ENCODE measurements around the gene DYNLT4. TPM values are rescaled to one million over a fixed set of nuclear protein-coding genes. Genes with fewer than 3 reads are reported as not detected.
A peak's percentile ranks its signal among the peaks of the same experiment; 100 is the strongest.

DYNLT4 gene
- total and polyA plus RNA-seq, 2 of the 13 experiments (the other 11 are each of a cell fraction or from before 2014, with no cell fraction given): 0.77 TPM; not detected in 1

DNA sequence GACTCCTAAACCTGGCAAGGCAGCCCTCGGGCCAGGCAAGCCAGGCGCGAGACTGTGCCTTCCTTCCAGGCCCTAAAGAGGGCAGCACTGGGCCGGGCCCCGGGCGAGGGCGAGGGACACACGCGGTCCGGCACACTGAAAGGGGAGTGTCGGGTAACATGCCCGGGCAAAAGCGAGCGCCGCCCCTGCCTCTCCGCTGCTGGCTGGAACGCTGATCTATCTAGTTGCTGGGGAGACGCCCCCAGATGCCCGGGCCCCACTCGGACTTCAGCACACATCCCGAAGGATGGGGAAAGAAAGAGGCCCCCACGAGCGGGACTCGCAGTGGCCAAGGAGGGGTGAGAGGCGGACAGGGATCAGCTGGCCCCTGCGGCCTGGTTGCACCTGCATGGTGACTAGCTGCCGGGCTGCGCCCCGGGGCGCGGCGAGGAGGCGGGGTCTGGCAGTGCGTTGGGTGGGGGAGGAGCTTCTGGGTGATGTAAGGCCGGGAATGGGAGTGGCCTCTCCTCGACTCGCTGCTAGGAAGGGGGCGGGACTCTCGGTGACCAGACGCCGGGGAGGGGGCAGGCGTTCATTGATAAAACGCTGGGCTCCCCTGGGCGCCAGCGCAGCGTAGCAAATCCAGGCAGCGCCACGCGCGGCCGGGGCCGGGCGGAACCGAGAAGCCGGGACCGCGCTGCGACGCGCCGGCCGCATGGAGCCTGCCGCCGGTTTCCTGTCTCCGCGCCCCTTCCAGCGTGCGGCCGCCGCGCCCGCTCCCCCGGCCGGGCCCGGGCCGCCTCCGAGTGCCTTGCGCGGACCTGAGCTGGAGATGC is 7.2 kb downstream of the DYNLT4 start, which contains the start of gene PLK3 (continued):
- TF ChIP-seq, protein P1, sequence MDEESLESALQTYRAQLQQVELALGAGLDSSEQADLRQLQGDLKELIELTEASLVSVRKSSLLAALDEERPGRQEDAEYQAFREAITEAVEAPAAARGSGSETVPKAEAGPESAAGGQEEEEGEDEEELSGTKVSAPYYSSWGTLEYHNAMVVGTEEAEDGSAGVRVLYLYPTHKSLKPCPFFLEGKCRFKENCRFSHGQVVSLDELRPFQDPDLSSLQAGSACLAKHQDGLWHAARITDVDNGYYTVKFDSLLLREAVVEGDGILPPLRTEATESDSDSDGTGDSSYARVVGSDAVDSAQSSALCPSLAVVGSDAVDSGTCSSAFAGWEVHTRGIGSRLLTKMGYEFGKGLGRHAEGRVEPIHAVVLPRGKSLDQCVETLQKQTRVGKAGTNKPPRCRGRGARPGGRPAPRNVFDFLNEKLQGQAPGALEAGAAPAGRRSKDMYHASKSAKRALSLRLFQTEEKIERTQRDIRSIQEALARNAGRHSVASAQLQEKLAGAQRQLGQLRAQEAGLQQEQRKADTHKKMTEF (CRISPR knock-in tag; IDR thresholded peaks at IDR 0.05): peak; percentile 95
- TF ChIP-seq PHF20 (CRISPR knock-in tag; IDR thresholded peaks at IDR 0.05) (peak; percentile 63), CBX1 (IDR thresholded peaks at IDR 0.05; ENCODE audit: low read depth) (peak; percentile 67), ELF1 (CRISPR knock-in tag; IDR thresholded peaks at IDR 0.05) (peak; percentile 41), CREM (IDR thresholded peaks at IDR 0.05) (peak; percentile 54), CREM (CRISPR knock-in tag; IDR thresholded peaks at IDR 0.05) (no peak), RBAK (CRISPR knock-in tag; IDR thresholded peaks at IDR 0.05) (no peak), IKZF1 (IDR thresholded peaks at IDR 0.05) (no peak), MEIS2 (CRISPR knock-in tag; IDR thresholded peaks at IDR 0.05) (peak; percentile 74), HHEX (CRISPR knock-in tag; IDR thresholded peaks at IDR 0.05) (no peak), SYNCRIP (IDR thresholded peaks at IDR 0.05; ENCODE audit: insufficient read depth, low read depth, low read length) (no peak), ZNF292 (CRISPR knock-in tag; IDR thresholded peaks at IDR 0.05; ENCODE audit: borderline replicate concordance, low read depth) (peak; percentile 82), ATF1 (CRISPR knock-in tag; IDR thresholded peaks at IDR 0.05) (0 out of 2 replicates have a peak, but pooled peaks have one; percentile 27), ZNF460 (CRISPR knock-in tag; IDR thresholded peaks at IDR 0.05; ENCODE audit: borderline replicate concordance) (peak; percentile 43; the same call in 1 of the 2 replicates), ZNF138 (CRISPR knock-in tag; IDR thresholded peaks at IDR 0.05; ENCODE audit: low read depth) (no peak), NBN (conservative IDR thresholded peaks at IDR 0.05) (no peak), SETDB1 (CRISPR knock-in tag; IDR thresholded peaks at IDR 0.05; ENCODE audit: borderline replicate concordance) (no peak), ZNF878 (CRISPR knock-in tag; IDR thresholded peaks at IDR 0.05) (peak; percentile 89), KLF11 (CRISPR knock-in tag; IDR thresholded peaks at IDR 0.05) (peak; percentile 51; the same call in 1 of the 2 replicates), THAP11 (CRISPR knock-in tag; IDR thresholded peaks at IDR 0.05) (peak; percentile 54), ZNF558 (CRISPR knock-in tag; IDR thresholded peaks at IDR 0.05; ENCODE audit: borderline replicate concordance) (peak; percentile 55; the same call in 1 of the 2 replicates), BHLHE40 (IDR thresholded peaks at IDR 0.05; ENCODE audit: low read length) (peak; percentile 28; the same call in 1 of the 2 replicates), ZNF644 (CRISPR knock-in tag; IDR thresholded peaks at IDR 0.05; ENCODE audit: low read depth) (0 out of 2 replicates have a peak, but pooled peaks have one; percentile 7), CAMTA2 (CRISPR knock-in tag; IDR thresholded peaks at IDR 0.05; ENCODE audit: borderline replicate concordance) (no peak; the same call in 1 of the 2 replicates), ZNF224 (CRISPR knock-in tag; IDR thresholded peaks at IDR 0.05) (peak; percentile 97)
- TF ChIP-seq, protein P2, sequence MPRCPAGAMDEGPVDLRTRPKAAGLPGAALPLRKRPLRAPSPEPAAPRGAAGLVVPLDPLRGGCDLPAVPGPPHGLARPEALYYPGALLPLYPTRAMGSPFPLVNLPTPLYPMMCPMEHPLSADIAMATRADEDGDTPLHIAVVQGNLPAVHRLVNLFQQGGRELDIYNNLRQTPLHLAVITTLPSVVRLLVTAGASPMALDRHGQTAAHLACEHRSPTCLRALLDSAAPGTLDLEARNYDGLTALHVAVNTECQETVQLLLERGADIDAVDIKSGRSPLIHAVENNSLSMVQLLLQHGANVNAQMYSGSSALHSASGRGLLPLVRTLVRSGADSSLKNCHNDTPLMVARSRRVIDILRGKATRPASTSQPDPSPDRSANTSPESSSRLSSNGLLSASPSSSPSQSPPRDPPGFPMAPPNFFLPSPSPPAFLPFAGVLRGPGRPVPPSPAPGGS (CRISPR knock-in tag; IDR thresholded peaks at IDR 0.05): no peak
- TF ChIP-seq, protein P3, sequence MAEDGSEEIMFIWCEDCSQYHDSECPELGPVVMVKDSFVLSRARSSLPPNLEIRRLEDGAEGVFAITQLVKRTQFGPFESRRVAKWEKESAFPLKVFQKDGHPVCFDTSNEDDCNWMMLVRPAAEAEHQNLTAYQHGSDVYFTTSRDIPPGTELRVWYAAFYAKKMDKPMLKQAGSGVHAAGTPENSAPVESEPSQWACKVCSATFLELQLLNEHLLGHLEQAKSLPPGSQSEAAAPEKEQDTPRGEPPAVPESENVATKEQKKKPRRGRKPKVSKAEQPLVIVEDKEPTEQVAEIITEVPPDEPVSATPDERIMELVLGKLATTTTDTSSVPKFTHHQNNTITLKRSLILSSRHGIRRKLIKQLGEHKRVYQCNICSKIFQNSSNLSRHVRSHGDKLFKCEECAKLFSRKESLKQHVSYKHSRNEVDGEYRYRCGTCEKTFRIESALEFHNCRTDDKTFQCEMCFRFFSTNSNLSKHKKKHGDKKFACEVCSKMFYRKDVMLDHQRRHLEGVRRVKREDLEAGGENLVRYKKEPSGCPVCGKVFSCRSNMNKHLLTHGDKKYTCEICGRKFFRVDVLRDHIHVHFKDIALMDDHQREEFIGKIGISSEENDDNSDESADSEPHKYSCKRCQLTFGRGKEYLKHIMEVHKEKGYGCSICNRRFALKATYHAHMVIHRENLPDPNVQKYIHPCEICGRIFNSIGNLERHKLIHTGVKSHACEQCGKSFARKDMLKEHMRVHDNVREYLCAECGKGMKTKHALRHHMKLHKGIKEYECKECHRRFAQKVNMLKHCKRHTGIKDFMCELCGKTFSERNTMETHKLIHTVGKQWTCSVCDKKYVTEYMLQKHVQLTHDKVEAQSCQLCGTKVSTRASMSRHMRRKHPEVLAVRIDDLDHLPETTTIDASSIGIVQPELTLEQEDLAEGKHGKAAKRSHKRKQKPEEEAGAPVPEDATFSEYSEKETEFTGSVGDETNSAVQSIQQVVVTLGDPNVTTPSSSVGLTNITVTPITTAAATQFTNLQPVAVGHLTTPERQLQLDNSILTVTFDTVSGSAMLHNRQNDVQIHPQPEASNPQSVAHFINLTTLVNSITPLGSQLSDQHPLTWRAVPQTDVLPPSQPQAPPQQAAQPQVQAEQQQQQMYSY (CRISPR knock-in tag; IDR thresholded peaks at IDR 0.05): no peak
